AG09309 (cell line): ENCODE data around the gene NF1.

Source experiments
- DNase-seq: peaks from one replicate; pipeline ENCODE4 v3.0.0-alpha.2; 2010; ENCODE audit warnings: low read depth
- H3K4me3 ChIP-seq: 2 replicates; pipeline ENCODE4 v1.5.1; 2011; ENCODE audit warnings: mild to moderate bottlenecking, low read depth, low read length, moderate library complexity; ENCODE audit not compliant: control insufficient read depth
- CTCF ChIP-seq: IDR thresholded peaks from 2 replicates; pipeline ENCODE4 v1.5.1; 2011; ENCODE audit warnings: mild to moderate bottlenecking, low read depth, low read length, inconsistent platforms; ENCODE audit not compliant: insufficient read depth, control insufficient read depth; ENCODE audit errors: missing control alignments

NF1 gene

GRCh38 chr17:31398381-31399311 lies 303.9 kb downstream of the NF1 start:
- H3K4me3 ChIP-seq, result no peak overlapping the region
- no peak for DNase-seq
- no peak for TF ChIP-seq CTCF

- H3K4me3 ChIP-seq, result no peak overlapping the region
- no peak for DNase-seq
- TF ChIP-seq CTCF, result no peak
Measured at GRCh38 chr17:31400481-31400950, 305.7 kb downstream of the NF1 start.

GRCh38 chr17:31401456-31402254 lies 306.9 kb downstream of the NF1 start:
- TF ChIP-seq CTCF, result no peak
- no peak for DNase-seq
- no peak overlapping the region for H3K4me3 ChIP-seq

GRCh38 chr17:31404028-31404949 lies 309.5 kb downstream of the NF1 start:
- DNase-seq, result no peak
- no peak for TF ChIP-seq CTCF
- no peak overlapping the region for H3K4me3 ChIP-seq

GRCh38 chr17:31405890-31406371 lies 311.2 kb downstream of the NF1 start:
- H3K4me3 ChIP-seq, result no peak overlapping the region
- DNase-seq, result no peak
- TF ChIP-seq CTCF, result no peak

GRCh38 chr17:31408586-31408985 lies 313.8 kb downstream of the NF1 start:
- H3K4me3 ChIP-seq, result no peak overlapping the region
- no peak for DNase-seq
- no peak for TF ChIP-seq CTCF
